IPS-NIHi7 (cell line): ENCODE measurements around the gene PXDN.
"Not testable (repeated sequence)": the region's sequence is repeated elsewhere in the genome, so short reads cannot be mapped to it uniquely, and the experiment has no call there.

Experiments
- DNase-seq: peaks from one replicate; pipeline ENCODE4 v3.0.0; 2012; ENCODE audit warnings: mixed read lengths; ENCODE audit errors: extremely low spot score

PXDN gene

DNA sequence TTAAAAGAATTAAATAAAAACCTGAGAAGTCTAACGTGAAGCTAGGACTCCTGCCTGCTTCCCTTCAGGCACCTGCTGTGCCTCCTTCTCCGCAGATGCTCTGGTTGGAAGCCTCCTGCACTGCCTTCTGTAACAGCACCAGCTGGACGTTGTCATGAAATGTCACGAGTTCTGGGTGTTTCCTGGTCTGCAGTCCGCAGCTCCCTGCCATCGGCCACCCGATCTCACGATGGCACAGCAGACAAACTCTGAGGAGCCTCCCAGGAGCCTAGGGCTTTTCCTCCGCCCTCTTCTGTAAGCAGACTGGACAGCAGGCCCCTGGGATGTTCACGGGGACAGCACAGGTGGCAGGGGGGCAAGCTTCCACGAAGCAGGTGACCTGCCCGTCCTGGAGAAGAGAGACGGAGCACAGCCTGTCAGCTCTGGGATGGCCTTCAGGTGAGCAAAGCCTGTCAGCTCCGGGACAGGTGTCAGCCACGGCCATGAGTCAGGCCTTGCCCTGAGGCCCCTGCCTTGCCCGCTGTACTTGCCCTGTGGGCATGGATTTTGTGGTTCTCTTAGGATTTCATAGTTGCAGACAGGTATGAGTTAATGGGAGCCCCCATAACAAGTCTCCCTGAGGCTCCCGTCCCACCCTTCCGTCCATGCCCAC lies 110.3 kb downstream of the PXDN start:
- no peak for DNase-seq

DNA sequence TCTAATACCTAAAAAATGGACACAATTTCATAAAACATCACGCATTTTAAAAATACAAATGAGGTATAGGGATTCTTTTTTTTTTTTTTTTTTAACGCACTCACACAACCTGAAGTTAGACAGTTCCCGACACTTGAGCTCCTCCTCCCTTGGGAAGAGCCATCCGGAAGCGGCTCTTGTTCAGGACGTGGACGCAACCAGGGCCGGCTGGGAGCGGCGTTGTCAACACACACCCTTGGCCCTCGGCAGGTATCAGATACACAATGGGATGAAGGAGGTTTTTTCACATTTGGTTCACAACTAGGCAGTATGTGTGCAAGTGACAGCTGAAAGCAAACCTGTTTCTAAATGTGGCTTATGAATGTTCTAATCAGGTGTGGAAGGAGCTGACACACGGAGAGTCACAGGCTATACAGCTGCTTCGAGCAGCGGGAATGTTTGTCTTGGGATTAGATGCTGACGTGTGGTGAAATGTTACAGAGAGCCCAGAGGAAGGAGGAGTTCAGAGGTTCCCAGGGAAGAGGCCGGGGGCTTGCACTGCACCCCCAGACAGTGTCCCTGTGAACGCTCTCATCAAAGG lies 111.1 kb downstream of the PXDN start:
- DNase-seq, result no peak

DNA sequence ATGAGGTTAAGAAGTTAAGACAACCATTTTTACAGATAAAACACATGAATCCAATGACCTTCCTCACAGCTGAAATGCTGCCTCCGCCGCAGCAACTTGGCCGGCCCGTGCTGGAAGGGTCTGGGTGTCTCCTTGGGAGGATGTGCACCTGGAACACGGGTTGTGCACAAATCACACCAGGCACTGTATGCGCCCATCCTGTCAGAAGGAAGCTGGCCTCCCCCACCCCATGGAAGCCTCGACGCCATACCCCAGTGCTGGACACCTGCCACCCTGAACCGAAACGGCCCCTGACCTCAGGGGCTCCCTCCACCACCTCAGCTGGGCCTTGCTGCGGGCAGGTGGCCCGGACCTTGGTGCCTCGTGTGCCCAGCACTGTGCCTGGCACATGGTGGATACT lies 111.8 kb downstream of the PXDN start:
- DNase-seq, result no peak

DNA sequence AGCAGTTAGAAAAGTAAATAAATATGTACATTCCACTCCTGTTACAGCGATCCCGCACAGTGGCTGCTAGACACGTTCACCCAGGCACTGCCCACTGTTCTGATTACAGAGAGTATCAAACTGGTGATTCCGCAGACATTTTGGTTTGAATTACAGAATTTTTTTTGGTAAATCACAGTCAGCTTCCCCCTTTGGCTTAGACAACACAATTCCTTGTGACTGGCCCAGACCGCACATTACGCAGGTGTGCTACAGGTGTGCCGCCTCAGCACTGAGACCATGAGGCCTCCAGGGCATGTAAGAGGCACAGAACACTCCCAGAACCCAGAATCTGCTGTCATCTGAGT lies 112.3 kb downstream of the PXDN start:
- DNase-seq, result no peak

DNA sequence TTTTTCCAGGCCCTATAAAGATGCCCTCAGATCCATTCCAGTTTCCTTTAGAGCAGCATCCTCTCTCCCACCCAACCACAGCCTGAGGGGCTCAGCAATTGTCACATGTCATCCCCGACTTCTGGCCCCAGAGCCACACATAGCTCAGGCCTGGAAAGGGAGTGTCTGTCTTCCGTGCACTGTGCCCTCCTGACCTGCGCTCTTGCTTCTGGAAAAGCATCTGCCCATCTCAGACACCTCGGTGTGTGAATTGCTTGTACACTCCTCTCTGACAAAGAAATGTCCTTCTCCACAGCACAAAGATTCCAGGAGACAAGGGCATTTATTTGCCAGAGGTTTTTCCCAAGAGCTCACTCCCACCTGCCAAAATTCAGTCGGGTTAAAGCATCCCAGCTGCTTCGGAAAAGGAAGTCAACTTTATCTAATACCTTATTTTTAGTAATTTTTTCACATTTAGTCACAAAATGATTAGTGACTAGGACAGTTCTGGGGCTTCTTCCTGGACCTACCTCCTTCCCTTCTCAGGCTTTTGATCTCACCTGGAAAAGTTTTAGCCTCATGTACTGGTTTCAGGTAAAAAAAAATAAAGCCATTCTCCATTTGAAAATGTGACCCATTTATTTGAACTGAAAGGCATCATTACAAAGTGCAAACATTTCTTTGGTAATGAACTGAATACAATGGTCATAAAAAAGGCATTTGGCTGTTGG lies 112.9 kb downstream of the PXDN start:
- no peak for DNase-seq

DNA sequence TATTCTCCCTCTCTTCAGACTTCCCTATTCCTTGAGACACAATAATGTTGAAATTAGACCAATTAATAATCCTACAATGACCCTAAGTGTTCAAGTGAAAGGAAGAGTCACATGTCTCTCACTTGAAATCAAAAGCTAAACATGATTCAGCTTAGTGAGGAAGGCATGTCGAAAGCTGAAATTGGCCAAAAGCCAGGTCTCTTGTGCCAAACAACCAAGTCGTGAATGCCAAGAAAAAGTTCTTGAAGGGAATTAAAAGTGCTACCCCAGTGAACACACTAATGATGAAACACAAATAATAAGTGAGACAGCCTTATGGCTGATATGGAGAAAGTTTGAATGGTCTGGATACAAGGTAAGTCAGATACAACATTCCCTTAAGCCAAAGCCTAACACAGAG lies 115.4 kb downstream of the PXDN start:
- no peak for DNase-seq

DNA sequence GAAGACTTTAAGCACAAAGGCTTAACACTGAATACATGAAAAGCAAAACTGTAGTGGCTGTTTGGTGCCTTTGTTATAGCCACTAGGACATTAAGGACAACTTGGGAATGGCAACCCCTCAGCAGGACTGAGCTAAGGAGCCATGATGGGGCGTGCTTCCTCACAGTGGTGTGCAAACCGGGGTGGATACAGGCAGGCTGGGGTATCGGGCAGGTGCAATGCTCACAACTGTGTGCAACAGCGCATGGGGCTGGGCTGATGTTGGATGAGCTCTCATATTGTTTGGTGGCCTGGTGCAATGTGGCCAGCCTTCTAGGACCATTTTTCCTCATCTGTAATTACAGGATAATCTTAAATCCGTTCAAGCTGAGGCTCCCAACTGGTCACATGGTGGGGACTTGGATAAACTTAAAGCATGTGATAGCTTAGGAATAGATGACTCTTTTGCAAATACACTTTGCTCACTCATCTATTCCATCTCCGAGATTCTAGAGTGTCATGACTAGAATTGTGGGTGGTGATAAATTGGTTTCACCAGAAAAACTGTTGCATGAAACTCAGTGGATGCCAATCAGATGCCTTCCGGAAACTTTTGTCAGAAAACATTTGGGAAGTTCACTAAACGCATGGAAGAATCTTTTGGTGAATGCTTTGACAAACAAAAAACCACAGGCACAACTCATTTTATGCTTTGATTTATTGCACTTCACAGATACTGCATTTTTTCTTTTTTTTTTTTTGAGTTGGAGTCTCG lies 116.5 kb downstream of the PXDN start:
- DNase-seq, result no peak

DNA sequence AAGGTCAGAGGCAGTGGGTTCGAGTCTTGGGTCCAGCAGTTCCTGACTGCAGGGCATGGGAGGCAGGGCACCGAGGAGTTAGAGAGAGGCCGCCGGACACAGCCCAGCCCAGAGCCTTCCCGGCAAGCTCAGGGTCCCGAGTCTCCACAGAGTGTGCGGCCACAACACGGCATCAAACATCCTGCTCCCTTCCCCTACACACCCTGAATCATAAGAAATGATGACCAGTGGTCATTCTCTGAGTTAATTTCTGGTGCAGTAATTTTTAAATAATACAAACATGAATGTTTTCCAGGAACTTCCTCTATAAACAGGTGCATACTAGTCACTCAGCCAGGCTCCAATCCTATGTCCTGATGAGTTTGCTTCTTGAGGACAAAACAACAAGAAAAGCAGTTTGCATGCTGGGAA lies 118.0 kb downstream of the PXDN start:
- no peak for DNase-seq

DNA sequence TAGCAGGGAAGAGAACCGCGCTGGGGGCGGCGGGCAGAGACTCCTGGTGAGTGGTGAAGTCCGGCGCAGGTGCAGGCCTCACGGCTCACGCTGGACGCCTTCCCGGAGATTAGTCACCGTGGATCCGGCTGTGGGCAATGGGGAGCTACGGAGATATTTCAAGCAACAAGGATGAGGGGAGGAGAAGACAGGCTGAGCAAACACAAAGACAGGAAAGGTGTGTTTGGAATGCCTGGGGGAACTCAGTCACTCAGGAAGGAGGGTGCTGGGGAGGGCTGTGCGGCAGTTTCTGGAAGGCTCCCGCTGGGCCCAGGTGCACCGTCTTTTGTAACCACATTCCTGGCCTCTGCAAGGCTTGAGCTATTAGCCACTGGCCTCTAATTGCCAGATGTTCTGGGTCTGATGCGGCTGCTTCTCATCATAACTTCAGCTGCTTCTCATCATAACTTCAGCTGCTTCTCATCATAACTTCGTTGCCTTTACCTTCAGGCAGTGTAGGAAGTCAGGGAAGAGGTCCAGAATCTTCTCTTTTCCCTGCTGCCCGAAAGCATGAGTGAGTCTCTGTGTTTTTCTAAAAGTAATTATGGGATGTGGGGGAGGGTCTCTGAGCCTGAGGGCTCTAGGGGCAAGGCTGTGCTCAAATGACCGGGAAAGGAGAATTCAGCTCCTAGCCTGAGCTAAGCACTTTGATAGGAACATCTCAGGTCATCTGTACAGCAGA lies 118.9 kb downstream of the PXDN start:
- DNase-seq, result peak; percentile 83

DNA sequence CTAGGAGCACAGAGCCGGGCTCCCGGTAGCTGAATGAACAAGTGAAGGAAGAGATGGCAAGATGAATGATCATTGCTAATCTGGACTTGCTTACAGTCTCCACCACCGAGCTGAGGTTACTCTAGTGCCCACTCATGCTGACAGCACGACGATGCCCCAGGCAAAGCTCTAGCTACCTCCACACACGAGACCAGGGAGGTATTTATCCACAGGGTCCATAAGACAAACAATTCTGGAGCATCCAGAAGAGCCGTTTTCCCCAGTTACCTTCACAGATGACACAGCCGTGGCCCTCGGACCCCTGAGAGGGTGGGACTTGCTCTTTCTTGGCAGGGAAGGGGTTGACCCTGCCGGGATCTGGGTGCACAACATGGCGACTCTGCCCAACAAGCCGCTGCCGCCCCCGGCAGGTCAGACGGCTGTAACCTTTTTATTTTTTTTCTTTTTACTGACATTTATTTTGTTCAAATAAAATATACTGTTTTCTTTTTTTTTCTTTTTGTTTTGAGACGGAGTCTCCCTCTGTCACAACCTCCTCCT lies 120.3 kb downstream of the PXDN start:
- no peak for DNase-seq

DNA sequence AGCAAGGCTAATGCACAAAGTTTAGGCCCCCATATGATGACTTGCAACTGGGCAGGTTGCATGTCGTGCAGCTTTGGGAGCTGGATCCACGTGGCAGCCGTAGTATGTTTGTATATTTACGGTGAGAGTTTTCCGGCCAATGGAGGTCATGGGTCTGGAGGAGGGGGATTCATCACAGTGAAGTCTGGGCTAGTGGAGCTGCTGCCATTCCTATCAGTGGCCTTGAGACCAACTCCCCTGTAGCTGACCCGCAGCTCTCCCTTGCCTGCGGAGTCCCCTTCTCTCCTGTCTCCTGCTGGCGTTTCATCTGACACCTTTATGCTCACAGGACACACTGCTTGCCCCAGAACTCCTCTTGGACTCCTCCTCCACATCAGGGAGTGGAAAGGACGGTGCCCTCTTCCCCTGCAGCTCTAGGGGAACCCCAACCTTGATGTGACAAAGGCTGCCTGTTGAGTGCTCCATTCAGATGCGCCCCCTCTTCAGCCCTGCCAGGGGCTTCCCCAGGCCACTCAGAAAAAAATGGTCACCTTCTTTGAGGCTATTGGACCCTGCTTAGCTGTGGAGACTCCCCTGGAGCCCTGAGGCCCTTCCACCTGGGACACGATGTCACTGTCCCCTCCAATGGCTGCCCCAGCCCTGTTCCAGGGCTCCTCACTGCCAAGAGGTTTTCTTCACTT lies 121.7 kb downstream of the PXDN start:
- DNase-seq, result no peak

DNA sequence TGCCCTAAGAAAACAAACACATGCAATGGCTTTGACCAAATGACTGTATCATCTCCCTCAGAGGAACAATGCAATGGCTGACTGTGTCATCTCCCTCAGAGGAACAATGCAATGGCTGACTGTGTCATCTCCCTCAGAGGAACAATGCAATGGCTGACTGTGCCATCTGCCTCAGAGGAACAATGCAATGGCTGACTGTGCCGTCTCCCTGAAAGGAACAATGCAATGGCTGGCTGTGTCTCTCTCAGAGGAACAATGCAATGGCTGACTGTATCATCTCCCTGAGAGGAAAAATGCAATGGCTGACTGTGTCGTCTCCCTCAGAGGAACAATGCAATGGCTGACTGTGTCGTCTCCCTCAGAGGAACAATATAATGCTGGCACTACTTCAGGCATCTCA lies 122.3 kb downstream of the PXDN start:
- DNase-seq, result not testable (repeated sequence)

DNA sequence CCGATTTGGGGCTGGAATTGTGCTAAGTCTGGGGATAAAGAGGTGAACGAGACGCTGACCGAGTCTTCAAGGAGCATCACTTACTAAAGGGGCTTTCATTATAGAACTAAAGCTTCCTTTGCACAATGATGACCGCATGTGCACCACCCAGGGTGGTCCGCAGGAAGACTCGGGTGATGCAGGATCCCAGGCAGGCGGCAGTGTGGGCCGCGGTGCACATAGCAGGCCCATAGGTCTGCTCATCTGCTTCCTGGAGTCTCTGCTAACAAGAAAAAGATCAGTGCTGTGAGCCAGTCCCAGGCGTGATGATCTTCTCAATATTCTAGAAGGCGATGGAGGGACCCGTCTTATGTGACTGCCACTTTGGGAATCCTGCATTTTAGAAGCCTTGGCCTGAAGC lies 122.8 kb downstream of the PXDN start:
- no peak for DNase-seq

DNA sequence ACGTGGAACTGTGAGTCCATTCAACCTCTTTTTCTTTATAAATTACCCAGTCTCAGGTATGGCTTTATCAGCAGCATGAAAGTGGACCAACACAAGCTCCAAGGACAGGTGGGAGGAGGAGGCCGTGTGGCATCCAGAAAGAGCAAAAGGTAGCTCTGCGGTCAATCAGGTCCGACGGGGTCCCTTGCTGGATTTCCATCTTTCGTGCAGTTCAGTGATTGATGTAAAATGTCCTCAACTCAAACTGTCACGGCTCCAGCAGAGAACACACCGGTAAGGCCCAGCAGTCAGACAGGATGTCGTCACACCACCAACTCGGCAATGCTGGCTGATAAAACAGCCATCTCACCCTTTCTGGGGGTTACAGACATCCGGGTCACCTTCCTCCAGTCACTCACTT lies 123.3 kb downstream of the PXDN start:
- DNase-seq, result no peak

DNA sequence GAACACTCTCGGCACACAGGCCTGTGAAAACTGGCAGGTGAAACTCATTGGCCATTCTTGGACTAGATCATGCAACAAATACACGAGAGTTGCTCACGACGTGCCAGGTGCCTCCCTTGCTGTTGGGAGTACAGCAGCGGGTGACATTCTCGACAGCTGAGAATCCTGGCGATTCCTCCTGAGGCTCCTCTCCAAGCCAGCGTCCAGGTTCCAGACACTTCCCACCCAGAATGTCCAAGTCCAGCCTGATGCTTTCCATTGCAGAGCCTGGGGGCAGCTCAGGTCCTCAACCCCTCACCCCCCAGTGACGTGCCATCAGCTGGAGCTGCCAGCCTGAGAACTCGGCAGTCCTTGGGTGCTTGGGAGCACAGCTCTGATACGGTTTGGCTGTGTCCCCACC lies 124.2 kb downstream of the PXDN start:
- DNase-seq, result no peak

DNA sequence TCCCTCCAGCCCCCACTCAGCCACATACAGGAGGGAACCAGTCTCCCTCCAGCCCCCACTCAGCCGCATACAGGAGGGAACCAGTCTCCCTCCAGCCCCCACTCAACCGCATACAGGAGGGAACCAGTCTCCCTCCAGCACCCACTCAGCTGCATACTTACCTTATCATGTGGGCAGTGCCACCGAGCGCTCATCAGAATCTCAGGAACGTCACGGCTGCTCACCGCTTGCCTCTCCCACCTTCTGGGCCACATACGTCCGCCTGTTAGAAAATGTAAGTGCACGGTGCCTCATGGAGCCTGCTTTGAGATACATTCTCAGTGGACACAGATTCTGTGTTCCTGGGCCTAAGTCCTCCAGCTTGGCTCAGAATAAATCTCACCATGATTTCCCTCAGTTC lies 124.8 kb downstream of the PXDN start:
- DNase-seq, result no peak

DNA sequence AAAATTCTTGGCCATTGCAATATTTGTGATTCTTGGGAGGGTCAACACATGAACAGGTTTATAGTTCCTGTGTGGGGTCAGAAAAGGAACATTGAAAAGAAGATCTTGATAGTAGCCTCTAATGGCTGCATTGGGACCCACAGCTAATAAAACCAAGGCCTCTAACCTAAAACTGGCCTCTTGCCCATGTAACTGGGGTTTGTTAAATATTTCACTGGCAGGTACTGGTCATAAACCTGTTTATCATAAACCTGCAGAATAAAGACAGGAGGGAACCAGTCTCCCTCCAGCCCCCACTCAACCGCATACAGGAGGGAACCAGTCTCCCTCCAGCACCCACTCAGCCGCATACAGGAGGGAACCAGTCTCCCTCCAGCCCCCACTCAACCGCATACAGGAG lies 125.3 kb downstream of the PXDN start:
- no peak for DNase-seq

DNA sequence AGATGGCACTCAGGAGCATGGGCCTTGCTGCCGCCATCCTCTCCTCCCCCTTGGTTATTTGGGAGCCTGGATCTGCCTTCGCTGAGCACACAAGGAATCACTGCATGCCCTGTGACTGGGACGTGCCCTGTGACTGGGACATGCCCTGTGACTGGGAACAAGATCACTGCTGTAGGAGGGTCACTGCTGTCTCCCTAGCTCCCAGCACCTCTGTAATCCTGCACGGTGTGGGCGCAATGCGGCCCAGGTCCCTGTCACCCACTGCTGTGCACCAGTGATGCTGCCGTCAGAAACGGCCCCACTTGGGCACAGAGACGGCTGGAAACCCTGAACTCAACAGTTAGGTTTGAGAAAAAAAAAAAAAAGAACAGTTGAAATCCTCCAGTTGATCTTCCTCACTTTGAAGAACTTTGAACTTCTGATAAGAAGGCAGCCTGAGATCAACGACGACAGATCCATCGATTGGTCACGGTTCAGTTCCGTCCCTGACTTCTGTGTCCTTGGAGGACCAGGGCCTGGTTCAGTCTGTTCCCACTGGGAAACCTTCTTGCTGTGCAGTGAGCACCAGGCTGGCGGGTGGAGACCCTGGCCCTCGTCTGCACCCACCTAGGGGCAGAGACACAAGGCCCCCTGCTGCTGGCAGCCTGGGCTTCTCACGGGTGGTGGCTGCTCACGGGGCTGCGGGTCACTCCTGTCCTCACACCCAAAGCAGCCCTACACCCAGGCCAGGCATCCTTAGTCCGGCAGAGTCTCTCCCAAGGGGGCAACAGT lies 125.9 kb downstream of the PXDN start:
- DNase-seq, result no peak

DNA sequence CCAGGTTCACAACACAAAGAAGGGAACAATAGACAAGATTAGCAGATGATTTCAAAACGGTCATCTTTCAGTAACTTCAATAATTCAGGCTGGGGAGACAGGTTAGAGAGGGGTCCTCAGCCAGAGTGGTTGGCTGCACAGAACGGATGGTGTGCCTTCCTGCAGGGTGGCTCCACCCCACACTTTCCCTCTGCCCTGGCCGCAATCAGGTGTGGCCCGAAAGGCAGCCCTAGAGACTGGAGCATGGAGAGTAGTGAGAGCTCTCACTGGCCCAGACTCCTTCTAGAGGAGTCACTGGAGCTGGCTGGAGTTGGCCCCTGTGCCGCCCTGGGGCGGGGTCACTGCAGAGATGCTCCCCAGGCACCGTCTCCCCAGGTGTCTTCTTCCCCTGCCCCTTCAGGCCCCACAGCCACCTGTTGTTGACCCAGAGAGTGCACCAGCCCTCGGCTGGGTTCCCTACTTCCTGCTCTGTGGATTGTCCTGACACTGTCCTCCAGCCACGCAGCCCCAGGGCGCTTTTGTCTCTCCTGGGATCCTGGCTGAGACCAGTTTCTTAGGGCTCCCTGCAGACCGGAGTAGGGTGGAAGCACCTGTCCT lies 126.8 kb downstream of the PXDN start:
- no peak for DNase-seq

DNA sequence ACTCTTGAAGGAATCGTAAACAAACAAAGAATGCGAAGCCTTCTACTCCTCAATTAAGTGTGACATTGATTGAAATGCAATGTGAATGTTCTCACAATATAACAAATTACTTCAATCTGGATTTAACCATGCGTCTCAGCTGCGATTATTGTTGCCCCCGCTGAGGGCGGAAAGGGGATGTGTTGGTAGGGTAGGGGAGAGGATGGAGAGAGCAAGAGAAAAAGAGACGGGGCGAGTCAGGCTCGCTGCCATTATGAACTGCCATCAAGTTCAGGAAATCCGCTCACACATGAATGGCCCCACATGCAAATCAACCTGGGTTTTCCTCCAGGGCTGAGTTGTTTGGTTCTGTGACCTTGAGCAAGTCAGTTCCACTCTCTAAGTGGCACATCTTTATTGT lies 129.8 kb downstream of the PXDN start:
- no peak for DNase-seq
